Measurements from ENCODE around the gene SLC4A4.

- TF ChIP-seq, protein P1, sequence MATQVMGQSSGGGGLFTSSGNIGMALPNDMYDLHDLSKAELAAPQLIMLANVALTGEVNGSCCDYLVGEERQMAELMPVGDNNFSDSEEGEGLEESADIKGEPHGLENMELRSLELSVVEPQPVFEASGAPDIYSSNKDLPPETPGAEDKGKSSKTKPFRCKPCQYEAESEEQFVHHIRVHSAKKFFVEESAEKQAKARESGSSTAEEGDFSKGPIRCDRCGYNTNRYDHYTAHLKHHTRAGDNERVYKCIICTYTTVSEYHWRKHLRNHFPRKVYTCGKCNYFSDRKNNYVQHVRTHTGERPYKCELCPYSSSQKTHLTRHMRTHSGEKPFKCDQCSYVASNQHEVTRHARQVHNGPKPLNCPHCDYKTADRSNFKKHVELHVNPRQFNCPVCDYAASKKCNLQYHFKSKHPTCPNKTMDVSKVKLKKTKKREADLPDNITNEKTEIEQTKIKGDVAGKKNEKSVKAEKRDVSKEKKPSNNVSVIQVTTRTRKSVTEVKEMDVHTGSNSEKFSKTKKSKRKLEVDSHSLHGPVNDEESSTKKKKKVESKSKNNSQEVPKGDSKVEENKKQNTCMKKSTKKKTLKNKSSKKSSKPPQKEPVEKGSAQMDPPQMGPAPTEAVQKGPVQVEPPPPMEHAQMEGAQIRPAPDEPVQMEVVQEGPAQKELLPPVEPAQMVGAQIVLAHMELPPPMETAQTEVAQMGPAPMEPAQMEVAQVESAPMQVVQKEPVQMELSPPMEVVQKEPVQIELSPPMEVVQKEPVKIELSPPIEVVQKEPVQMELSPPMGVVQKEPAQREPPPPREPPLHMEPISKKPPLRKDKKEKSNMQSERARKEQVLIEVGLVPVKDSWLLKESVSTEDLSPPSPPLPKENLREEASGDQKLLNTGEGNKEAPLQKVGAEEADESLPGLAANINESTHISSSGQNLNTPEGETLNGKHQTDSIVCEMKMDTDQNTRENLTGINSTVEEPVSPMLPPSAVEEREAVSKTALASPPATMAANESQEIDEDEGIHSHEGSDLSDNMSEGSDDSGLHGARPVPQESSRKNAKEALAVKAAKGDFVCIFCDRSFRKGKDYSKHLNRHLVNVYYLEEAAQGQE (IDR thresholded peaks at IDR 0.05; ENCODE audit: low read depth) = no peak
- TF ChIP-seq ZBTB7A (IDR thresholded peaks at IDR 0.05; ENCODE audit: low read depth) (no peak), TAF1 (IDR thresholded peaks at IDR 0.05; ENCODE audit: low read depth) (no peak), RAD21 (IDR thresholded peaks at IDR 0.05; ENCODE audit: low read depth) (no peak), TEAD4 (IDR thresholded peaks at IDR 0.05) (no peak), MAX (IDR thresholded peaks at IDR 0.05) (no peak), YY1 (IDR thresholded peaks at IDR 0.05; ENCODE audit: low read depth) (no peak), FOXM1 (IDR thresholded peaks at IDR 0.05; ENCODE audit: borderline replicate concordance, low read depth) (no peak), EP300 (IDR thresholded peaks at IDR 0.05; ENCODE audit: borderline replicate concordance) (no peak), EGR1 (IDR thresholded peaks at IDR 0.05) (no peak), CREB1 (IDR thresholded peaks at IDR 0.05; ENCODE audit: low read depth) (no peak)
- TF ChIP-seq, protein P2, sequence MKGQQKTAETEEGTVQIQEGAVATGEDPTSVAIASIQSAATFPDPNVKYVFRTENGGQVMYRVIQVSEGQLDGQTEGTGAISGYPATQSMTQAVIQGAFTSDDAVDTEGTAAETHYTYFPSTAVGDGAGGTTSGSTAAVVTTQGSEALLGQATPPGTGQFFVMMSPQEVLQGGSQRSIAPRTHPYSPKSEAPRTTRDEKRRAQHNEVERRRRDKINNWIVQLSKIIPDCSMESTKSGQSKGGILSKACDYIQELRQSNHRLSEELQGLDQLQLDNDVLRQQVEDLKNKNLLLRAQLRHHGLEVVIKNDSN (IDR thresholded peaks at IDR 0.05) = no peak
Observed at GRCh38 chr4:71524756-71525155, 185.9 kb downstream of the SLC4A4 start.
